Amniotic epithelial cell (primary cell): ENCODE data around the gene RNF225.
"Not testable (repeated sequence)": the region's sequence is repeated elsewhere in the genome, so short reads cannot be mapped to it uniquely, and the experiment has no call there.

ENCODE experiments used
- DNase-seq: peaks from one replicate; pipeline ENCODE4 v3.0.0-alpha.2; 2010; ENCODE audit warnings: low read depth

The RNF225 gene

DNA sequence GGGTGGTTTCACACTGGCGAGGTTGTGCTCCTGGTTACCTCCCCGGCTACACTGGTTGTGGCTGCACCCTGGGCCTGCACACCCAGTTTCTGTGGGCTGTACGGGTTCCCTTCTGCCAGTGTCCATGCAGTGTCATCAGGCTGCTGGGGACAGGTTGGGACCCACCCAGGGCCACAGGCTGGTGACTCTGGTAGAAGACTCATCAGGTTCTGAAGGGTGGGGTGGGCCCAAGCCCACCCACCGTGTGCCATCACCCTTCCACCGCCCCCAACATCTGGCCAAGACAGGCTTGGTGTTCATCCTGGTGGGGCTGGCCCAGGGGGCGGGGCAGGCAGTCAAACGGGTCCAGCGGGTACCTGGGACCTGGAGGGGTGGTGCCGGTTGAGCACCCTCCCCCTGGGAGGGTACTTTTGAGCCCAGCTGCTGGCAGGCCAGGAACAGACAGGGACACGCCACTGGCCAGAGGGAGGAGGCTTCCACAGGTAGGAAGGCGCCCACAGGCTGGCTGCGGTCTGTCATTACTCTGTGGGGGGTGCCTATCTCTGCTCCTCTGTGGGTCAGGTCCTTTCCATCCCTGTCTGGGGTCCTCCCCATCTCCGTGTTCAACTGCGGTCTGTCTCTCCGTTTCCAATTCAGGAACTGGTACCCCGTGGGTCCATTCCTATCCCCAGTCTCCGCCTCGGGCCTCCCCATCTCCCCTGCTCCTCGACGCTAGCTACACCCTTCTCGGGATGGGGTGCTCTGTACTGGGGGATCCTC, at the start of gene RNF225:
RNF225 (plus strand) TSS at position 437 of the 759 bp plus-strand sequence. CDS start 434 bp downstream, outside the sequence.
- DNase-seq, result no peak

DNA sequence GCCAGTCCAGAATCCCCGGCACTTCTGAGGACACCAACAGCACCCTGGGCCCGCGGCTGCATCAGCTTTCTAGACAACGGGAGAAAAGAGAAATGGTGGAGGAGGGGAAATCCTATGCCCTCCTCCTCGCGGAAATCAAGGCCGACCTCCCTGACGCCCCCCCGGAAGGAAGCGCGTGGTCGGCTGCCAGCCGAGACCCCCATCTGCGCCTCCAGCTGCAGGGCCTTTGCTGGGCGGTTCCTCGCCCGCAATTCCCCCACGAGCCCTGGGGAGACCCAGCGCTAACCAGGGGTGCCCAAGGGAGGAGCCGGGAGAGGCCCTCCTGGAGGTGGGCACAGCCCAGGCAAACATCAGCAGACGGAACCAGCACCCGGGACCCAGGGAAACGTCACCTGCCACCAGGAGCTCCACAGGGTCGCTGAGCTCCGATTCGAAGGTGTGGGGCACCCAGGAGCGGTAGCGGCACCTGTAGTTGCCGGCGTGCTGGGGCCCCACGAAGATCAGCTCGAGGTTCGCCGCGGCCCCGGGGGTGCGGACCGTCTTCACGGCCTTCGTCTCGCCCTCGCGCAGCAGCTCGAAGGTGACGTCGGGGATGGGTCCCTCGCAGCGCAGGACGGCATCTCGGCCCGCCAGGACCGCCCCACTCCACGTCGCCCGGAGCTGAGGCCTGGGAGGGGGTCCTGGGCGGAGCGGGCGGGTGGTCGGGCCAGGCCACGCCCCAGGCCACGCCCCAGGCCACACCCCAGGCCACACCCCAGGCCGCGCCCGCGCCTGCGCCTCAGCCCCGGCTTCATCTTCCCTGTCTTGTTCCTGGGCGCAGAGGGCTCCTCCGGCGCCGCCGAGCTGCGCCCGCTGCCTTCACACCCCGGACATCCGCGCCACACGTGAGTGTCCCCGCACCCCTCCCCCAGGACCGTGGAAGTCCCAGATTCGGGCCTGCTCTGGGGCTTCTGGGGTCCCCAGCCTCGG, 48.2 kb upstream of the RNF225 start:
- peak; percentile 36 for DNase-seq

DNA sequence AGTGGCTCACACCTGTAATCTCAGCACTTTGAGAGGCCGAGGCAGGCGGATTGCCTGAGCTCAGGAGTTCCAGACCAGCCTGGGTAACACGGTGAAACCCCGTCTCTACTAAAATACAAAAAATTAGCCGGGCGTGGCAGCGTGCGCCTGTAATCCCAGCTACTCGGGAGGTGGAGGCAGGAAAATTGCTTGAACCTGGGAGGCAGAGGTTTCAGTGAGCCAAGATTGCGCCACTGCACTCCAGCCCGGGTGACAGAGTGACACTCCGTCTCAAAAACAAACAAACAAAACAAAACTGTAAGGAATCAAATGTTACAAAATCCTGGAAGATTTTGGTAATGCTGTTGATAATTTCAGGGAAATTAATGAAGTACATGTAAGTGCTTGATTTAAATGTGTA, 47.4 kb upstream of the RNF225 start:
- DNase-seq, result not testable (repeated sequence)

DNA sequence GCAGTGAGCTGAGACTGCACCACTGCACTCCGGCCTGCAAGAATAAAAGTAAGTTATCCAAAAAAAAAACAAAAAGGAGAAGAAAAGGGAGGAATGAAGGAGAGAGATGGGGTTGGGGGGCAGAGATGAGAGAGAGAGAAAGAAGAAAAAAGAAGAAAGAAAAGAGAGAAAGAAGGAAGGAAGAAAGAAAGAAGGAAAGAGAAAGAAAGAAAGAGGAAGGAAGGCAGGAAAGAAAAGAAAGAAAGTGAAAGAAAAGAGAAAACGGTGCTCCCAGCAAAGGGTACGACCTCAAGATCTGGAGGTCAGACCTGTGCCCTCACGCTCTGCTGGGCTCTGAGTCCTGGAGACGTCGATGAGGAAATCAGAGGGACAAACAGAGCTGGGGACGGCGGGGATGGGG, 45.9 kb upstream of the RNF225 start:
- DNase-seq, result no peak

DNA sequence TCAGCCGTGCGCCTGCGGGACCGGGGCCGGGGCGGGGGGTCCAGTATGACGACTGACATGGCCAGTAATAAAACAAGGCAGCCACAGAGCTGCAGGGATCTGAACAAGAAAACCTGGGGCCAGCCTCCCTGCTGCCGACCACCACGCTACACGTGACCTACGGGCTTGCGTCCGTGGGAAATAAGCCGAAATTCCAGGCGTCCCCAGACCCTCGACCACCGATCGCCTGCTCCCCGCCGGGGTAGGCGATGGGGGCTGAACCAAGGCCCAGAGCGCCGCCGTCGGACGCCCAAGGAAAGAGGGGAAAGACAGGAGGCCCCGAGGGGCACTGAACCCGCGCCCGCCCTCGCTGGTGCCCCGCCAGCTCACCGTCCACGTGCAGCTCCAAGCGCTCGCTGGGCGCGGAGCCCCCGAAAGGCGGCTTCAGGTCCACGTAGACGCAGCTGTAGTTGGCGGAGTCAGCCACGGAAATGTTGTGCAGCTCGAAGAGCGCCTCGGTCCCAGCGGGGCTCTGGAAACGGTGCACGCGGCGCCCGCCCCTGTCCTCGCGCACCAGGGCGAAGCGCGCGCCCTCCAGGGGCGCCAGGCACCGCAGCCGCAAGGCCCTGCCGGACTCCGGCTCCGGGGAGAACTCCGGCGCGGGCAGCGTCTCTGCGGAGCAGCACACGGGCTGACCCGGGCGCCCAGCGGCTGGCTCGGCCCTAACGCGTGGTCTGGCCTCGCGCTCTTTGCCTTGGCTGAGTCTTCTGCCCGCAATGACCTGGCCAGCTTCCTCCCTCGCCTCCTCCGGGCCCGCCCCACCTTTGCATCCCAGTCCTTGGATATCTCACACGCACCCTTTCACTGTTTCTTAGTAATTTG, 45.2 kb upstream of the RNF225 start:
- DNase-seq, result peak; percentile 13

DNA sequence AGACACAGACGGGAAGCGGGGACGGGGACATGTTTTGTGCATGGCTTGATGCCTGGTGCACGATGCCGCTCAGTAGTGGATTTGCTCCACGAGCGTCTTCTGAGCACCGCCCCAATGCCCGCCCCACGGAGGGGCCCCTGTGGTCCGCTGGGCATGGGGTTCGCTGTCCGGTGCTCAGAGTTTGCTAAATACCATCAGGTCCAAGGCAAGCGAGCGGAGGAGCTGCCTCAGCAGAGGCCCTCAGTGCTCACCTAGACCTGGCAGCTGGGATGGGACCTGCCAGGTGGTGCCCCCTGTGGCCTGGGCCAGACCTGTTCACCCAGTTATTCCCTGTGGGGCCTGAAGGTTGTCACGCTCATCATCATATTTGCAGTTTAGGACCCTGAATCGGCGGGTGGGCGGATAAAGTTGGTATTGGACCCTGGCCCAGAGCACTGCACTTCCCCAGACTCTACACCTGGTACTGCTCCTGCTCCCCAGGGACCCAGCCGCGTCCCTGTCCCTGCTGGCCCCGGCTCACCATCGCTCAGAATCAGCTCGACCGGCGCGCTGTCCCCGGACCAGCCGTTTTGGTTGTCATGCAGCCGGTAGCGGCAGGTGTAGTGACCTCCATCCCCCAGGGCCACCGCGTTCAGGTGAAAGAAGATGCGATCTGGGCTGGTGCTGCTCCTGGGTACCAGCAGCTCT, 44.4 kb upstream of the RNF225 start:
- no peak for DNase-seq

DNA sequence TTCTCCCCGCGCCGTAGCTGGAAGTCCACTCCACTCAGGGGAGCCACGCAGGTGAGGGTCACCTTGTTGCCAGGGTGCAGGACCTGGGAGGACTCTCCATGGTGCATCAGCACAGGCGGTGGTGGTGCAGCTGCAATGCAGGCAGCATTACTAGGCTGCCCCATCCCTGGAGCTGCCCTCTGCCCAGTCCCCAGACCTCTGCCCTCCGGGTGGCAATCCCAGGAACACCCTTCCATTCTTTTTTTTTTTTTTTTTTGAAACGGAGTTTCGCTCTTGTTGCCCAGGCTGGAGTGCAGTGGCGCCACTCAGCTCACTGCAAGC, 43.9 kb upstream of the RNF225 start:
- DNase-seq, result no peak

DNA sequence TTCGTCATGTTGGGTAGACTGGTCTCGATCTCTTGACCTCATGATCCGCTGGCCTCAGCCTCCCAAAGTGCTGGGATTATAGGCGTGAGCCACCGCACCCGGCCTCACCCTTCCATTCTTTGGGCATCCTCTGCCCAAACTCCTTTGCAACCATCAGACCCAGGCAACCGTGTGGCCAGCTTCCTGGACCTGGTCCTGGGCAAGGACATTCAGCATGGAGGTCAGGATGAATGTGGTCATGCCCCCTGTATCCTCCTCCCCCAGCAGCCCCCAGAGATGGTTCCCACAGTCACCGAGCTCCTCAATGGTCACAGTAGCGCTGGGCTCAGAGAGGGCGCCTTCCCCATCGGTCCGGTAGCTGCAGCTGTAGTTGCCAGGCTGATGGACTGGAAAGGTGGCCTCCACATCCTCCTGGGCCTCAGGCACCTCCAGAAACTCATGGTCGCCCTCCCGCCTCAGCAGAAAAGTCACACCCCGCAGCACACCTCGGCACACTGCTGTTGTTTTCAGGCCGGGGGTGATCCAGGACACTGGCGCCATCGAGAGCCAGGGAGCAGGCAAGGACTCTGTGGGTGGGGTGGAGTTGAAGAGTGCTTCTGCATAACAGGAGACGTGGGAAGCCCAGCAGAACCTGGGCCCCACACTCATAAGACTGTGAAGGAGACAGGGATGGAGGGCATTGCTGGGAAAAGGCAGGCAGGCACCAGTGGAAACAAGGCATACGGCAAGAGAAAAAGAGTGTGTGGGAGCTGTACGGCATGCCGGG, 43.3 kb upstream of the RNF225 start:
- no peak for DNase-seq

DNA sequence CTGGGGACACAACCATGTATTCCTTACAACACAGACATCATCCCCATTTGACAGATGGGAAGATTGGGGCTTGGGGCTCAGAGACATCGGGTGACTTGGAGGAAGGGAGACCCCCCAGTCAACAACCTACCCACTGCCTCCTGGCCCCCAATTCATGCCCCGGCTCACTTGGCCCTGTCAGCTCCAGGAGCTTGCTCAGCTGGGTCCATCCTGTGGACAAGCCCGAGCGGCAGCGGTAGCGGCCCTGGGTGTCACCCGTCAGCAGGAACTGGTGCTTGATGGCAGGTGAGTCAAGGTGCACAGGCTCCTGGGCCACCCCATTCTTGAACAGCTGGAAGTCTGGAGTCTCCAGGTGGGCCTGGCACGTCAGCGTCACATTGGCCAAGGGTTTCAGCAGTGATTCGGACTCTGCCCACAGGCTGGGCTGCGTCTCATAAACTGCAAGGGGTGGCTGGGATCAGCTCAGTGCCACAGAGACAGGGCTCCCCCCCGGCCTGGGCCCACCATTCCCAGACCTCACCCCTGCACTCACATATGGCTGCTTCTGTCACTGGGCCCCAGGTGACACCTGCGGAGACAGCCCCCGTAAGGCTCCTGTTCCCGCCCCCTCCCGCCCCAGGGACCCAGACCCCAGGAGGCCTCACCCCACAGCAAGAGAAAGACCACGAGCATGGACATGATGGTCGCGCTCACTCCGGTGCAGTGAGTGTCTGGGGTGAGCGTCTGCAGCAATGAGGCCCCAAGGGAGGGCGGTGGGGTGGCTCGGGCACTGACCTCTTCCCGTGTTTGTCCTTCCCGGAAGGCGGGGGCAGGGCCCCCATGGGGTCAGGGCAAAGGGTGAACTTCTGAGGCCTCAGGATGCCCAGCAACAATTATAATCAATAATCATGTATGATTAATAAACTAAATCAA, 42.4 kb upstream of the RNF225 start, which contains the start of gene A1BG:
A1BG (minus strand) TSS at position 733 of the 912 bp plus-strand sequence; CDS start at position 678, 55 bp downstream.
- DNase-seq, result no peak

DNA sequence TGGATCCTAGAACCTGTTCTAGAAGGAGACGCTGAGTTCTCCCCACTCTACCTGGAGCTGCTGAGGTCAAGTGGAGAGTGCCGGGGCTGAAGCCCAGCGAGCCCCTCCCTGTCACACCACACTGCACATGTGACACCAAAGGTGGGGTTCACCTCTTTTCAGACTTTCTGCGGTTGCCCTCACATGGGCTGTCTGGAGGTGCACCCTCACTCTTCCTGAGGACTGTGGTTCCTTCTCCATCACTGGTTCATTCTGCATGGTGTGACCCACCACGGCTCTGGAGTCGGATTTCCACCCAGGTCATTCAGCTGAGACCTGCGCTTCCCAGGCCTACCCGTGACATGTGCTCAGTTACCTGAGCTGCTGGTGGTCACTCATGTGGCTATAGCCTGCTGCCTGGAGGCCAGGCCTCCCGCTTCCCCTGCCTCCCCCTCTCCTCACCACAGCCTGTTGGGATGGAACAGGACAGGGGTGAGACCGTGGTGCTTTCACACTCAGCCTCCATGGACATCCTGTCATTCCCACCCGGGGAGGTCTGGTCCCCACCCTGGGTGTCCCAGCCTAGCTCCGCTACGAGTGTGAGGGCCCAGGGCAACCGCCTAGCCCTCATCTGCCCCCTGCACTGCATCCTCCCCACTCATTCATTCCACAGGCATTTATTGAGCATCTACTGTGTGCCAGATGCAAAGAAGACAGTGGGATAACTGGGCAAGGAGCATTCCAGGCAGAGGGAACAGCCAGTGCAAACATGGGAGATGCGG, 41.6 kb upstream of the RNF225 start:
- DNase-seq, result no peak

DNA sequence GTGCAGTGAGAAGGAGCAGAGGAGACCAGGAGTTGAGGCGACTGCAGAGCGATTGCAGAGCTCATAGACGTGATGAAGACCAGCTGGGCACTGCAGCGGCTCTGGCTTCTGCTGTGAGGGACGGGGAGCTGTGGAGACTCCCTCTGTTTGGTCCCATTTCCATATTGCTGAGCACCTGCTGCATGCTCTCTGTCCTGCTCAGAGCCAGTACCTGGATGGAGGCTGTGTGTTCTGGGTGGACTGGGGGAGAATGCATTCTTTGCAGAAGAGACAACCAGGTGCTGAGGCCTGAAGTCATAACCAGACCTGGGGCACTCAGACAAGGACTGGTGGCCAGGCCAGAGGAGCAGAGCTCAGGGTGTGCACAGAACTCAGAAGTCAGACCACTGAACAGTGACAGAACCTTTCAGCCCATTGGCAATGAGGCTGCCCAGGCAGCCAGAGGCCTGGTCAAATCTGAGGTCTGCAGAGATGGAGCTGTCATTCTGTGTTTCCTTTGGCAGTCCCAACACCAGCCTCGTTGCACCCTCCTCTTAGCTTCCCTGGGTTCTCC, 40.9 kb upstream of the RNF225 start:
- no peak for DNase-seq

DNA sequence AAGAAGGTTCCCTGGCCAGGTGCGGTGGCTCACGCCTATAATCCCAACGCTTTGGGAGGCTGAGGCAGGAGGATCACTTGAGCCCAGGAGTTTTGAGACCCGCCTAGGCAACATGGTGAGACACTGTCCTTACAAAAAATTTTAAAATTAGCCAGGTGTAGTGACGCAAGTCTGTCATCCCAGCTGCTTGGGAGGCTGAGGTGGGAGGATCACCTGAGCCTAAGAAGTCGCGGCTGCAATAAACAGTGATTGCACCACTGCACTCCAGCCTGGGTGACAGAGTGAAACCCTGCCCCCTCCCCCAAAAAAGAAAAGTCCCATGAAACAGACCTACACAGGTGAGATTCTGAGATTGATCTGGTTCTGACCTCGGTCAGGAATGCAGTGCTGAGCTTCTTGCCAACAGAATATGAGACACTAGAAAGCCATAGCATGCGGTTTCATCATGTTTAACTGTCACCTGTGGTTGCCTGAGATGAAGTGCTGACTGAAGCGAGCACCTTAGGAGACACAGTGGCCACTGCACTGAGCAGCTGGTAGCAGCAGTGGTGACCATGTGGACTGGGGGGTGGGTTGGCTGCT, 40.1 kb upstream of the RNF225 start:
- DNase-seq, result no peak

DNA sequence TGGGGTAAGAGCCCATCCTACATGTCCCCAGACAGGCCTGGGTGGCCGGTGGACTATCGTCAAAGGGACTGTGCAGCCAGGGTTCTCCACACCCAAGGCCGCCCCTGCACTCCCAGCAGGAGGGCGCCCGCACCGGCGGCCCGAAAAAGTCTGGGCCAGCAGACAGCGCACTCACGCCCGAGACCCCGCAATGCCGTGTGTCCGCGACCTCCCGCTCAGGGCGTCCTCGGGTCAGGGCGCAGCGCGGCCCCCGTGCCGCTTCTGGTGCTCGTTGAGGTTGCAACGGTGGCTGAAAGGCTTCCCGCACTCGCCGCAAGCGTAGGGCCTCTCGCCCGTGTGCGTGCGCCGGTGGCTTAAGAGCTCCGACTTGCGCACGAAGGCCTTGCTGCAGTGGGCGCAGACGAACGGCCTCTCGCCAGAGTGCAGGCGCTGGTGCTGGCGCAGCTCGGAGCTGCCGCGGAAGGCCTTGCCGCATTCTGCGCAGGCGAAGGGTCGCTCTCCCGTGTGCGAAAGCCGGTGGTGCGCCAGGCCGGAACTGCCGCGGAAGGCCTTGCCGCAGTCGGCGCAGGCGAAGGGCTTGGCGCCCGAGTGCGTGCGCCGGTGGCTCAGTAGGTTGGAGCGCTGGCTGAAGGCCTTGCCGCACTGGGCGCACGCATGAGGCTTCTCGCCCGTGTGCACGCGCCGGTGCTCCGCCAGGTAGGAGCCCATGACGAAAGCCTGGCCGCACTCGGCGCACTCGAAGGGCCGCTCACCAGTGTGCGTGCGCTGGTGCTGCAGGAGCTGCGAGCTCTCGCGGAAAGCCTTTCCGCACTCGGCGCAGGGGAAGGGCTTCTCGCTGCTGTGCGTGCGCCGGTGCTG, 39.3 kb upstream of the RNF225 start:
- DNase-seq, result peak; percentile 21

DNA sequence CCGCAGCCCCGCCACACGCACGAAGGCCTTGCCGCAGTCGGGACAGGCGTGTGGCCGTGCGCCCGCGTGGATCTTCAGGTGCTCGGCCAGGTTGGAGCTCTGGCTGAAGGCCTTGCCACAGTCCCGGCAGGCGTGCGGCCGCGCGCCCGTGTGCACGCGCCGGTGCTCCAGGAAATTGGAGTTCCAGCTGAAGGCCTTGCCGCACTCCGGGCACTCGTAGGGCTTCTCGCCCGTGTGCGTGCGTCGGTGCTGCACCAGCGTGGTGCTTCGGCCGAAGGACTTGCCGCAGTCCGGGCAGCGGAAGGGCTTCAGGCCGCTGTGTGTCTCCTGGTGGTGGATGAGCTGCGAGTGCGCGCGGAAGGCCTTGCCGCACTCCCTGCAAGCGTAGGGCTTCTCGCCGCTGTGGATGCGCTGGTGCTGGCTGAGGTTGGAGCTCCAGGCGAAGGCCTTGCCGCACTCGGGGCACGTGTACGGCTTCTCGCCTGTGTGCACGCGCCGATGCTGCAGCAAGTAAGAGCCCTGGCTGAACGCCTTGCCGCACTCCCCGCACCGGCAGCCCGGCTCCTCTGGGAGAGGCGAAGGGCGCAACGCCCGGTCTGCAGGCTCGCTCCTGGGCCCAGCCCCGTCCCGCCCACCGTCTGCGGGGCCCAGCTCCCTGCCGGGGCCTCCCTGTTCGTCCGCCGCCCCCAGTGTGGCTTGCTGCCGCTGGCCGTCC, 38.5 kb upstream of the RNF225 start:
- peak; percentile 16 for DNase-seq

DNA sequence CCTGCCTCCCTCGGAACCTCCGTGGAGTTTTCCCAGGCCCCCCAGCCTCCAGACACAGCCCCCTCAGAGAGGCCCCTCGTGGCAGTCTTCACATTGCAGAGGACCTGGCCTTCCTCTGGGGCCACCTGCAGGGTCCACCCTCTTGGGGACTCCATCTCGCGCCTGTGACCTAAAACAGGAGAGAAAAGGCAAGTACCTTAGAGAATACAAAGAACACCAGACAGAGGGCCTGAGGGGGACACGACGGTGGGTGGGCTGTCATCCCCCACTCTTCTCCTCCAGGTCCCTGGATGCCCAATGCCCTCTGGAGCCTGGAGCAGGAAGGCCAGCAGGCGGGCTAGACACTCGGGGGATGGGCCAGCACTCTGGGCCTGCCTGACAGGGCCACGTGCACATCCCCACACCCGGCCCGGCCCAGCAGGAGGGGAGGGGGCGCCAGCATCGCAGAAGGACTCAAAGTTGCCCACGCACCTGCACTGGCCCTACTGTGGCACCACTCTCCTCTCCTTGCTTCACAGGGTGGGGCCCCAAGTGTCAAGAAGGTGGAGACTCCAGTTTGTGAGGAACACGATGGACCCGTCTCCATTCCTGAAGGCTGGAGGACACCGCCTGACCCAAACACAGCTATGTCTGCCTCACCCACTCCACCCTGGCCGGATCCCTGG, 37.8 kb upstream of the RNF225 start:
- no peak for DNase-seq

DNA sequence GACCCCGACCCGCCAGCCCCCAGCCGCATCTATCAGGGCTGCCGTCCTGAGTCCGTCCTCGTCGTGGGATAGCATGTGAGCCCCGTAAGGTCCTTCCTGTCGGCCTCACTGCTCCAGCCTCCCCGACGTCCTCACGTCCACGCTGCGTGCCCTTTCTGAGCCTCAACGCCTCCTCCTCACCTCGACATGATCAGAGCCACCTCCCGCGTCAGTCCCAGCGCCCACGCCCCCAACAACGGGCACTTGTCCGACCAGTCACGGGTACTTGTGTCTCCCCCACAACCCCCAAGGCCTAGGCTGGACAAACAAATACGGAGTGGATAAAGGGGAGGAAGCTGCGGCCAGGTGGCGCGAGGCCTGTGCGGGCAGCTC, 33.6 kb upstream of the RNF225 start:
- DNase-seq, result no peak
